Spleen (tissue), 7 donors: ENCODE measurements around the gene IGSF23.

Experiments
- POLR2A ChIP-seq, 3 donors: fragments of 450-650 bp; IDR thresholded peaks; one replicate each; pipeline ENCODE4 v1.5.1; 2017; ENCODE audit warnings: antibody characterized with exemption in 3 of 3, mild to moderate bottlenecking in 1 of 3
- POLR2AphosphoS5 ChIP-seq, 3 donors: sonication (generic); formaldehyde crosslinking; IDR thresholded peaks; one replicate each; pipeline ENCODE4 v1.5.1; 2017; ENCODE audit warnings: antibody characterized with exemption in 3 of 3
- TF ChIP-seq, protein P1 (sequence below), 11 experiments: fragments of 200-600 bp in 7 of 11; fragments of 450-650 bp in 4 of 11; sonication (generic) in 4 of 11; IDR thresholded peaks in 8 of 11; conservative IDR thresholded peaks in 3 of 11; 1 replicate in 7 of 11; 2 replicates in 4 of 11; pipeline versions ENCODE4 v1.4.0 to v1.8.0; 2016 to 2021; ENCODE audit warnings: antibody characterized with exemption in 11 of 11, inconsistent platforms in 4 of 11, mild to moderate bottlenecking in 1 of 11
- donor health status: DM: no; HTN: no; CAD: no; lungs with moderate emphysema.
- donor health status: DM: no; HTN: no; CAD: no.
- donor health status: DM: no; HTN: no; CAD: no.

DNA sequence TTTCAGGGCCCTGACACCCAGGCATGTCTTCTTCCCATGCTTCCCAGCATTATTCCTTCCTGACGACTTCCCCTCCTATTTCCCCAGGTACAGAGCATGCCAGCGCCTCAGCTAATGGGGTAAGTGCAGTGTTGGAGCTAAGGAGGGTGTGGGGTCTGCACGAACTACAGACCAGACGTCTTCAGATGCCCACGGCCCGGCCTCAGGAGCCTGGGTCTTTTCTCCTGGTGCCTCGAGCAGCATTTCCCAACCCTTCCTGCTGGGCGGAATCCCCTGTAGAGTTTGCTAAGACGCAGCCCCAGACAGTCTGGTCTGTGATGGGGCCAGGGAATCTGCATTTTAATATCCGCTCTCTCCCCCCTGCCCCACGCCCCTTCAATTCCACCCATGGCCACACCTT, 47.8 kb downstream of the IGSF23 start:
- TF ChIP-seq POLR2A (IDR thresholded peaks at IDR 0.05) (no peak), POLR2AphosphoS5 (IDR thresholded peaks at IDR 0.05) (no peak)
- TF ChIP-seq, protein P1, sequence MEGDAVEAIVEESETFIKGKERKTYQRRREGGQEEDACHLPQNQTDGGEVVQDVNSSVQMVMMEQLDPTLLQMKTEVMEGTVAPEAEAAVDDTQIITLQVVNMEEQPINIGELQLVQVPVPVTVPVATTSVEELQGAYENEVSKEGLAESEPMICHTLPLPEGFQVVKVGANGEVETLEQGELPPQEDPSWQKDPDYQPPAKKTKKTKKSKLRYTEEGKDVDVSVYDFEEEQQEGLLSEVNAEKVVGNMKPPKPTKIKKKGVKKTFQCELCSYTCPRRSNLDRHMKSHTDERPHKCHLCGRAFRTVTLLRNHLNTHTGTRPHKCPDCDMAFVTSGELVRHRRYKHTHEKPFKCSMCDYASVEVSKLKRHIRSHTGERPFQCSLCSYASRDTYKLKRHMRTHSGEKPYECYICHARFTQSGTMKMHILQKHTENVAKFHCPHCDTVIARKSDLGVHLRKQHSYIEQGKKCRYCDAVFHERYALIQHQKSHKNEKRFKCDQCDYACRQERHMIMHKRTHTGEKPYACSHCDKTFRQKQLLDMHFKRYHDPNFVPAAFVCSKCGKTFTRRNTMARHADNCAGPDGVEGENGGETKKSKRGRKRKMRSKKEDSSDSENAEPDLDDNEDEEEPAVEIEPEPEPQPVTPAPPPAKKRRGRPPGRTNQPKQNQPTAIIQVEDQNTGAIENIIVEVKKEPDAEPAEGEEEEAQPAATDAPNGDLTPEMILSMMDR (IDR thresholded peaks at IDR 0.05 in 8 of 11, conservative IDR thresholded peaks at IDR 0.05 in 3 of 11), result no peak
